Measurements from ENCODE around the gene RNF151. TPM values are rescaled to one million over a fixed set of nuclear protein-coding genes. Genes with fewer than 3 reads are reported as not detected.

RNF151 gene
- total and polyA plus RNA-seq, 2 of the 13 experiments (the other 11 are each of a cell fraction or from before 2014, with no cell fraction given), result not detected

GRCh38 chr16:1983544-1984346, 17.1 kb downstream of the RNF151 start, which contains the start of gene GFER (continued):
- TF ChIP-seq ZC3H4 (CRISPR knock-in tag; IDR thresholded peaks at IDR 0.05; ENCODE audit: borderline replicate concordance), result no peak
- TF ChIP-seq BORCS8-MEF2B (CRISPR knock-in tag; IDR thresholded peaks at IDR 0.05), result no peak; the same call in 1 of the 2 replicates
- TF ChIP-seq ZSCAN12 (CRISPR knock-in tag; IDR thresholded peaks at IDR 0.05), result no peak
- TF ChIP-seq ZFP82 (CRISPR knock-in tag; IDR thresholded peaks at IDR 0.05; ENCODE audit: borderline replicate concordance), result no peak
- no peak for TF ChIP-seq HNF1A (IDR thresholded peaks at IDR 0.05; ENCODE audit: low read depth)
- no peak for TF ChIP-seq HNF1A (CRISPR knock-in tag; IDR thresholded peaks at IDR 0.05; ENCODE audit: borderline replicate concordance)
- no peak for TF ChIP-seq ZNF775 (CRISPR knock-in tag; IDR thresholded peaks at IDR 0.05; ENCODE audit: borderline replicate concordance)
- TF ChIP-seq FOXA1 (IDR thresholded peaks at IDR 0.05), result no peak
- TF ChIP-seq FOXA1 (CRISPR knock-in tag; IDR thresholded peaks at IDR 0.05), result peak; percentile 11; the same call in 1 of the 2 replicates
- TF ChIP-seq ZFAT (CRISPR knock-in tag; conservative IDR thresholded peaks at IDR 0.05), result no peak
- TF ChIP-seq KDM2A (CRISPR knock-in tag; IDR thresholded peaks at IDR 0.05; ENCODE audit: borderline replicate concordance, low read depth), result peak; percentile 94
- no peak for TF ChIP-seq ZNF354B (CRISPR knock-in tag; IDR thresholded peaks at IDR 0.05)
- no peak for TF ChIP-seq STAT6 (CRISPR knock-in tag; IDR thresholded peaks at IDR 0.05; ENCODE audit: borderline replicate concordance)
- TF ChIP-seq SMAD1 (CRISPR knock-in tag; IDR thresholded peaks at IDR 0.05; ENCODE audit: borderline replicate concordance, low read depth), result peak; percentile 96; the same call in 1 of the 2 replicates
- no peak for TF ChIP-seq ZNF292 (CRISPR knock-in tag; IDR thresholded peaks at IDR 0.05; ENCODE audit: borderline replicate concordance, low read depth)
- TF ChIP-seq KLF12 (CRISPR knock-in tag; IDR thresholded peaks at IDR 0.05; ENCODE audit: borderline replicate concordance), result peak; percentile 71
- no peak for TF ChIP-seq AFF4 (CRISPR knock-in tag; IDR thresholded peaks at IDR 0.05)
- TF ChIP-seq BHLHE40 (IDR thresholded peaks at IDR 0.05; ENCODE audit: low read length), result peak; percentile 53

Measured in HepG2 (cell line).